Keratinocyte (primary cell): ENCODE results near the gene RAB7B. TPM values are rescaled to one million over a fixed set of nuclear protein-coding genes. Genes with fewer than 3 reads are reported as not detected.

Experiments used
- DNase-seq: peaks from one replicate; pipeline ENCODE4 v3.0.0-alpha.2; 2011; ENCODE audit warnings: low read depth, missing footprints, low spot score
- FAIRE-seq: peaks from 2 replicates; lab custom pipeline; 2011; peaks lifted over from hg19 to GRCh38; lab: Jason Lieb, UNC
- H2AFZ ChIP-seq: 2 replicates; pipeline ENCODE4 v1.6.0; 2012; ENCODE audit warnings: low read length, control low read depth, inconsistent platforms; ENCODE audit not compliant: control insufficient read depth
- H3K27ac ChIP-seq: 2 replicates; pipeline ENCODE4 v1.5.1; 2011; ENCODE audit warnings: low read length; ENCODE audit not compliant: control insufficient read depth, insufficient read depth
- H3K27me3 ChIP-seq: 3 replicates; pipeline ENCODE4 v1.6.0; 2011; ENCODE audit warnings: low read length; ENCODE audit not compliant: control insufficient read depth, insufficient read depth; ENCODE audit errors: extremely low read depth
- H3K36me3 ChIP-seq, 2 experiments: 2 replicates in 1 of 2; 3 replicates in 1 of 2; pipeline ENCODE4 v1.5.1; 2011; ENCODE audit warnings: low read length in 2 of 2, mild to moderate bottlenecking in 1 of 2; ENCODE audit not compliant: control insufficient read depth in 2 of 2, insufficient read depth in 2 of 2; ENCODE audit errors: extremely low read depth in 1 of 2
- H3K4me1 ChIP-seq: 3 replicates; pipeline ENCODE4 v1.5.1; 2011; ENCODE audit warnings: low read length; ENCODE audit not compliant: control insufficient read depth, insufficient read depth; ENCODE audit errors: extremely low read depth
- H3K4me2 ChIP-seq: 3 replicates; pipeline ENCODE4 v1.6.0; 2011; ENCODE audit warnings: low read depth, low read length; ENCODE audit not compliant: control insufficient read depth, insufficient read depth; ENCODE audit errors: extremely low read depth
- H3K4me3 ChIP-seq, 3 experiments: fragments of 200-600 bp in 1 of 3; sonication (generic) in 1 of 3; 2 replicates in 2 of 3; 3 replicates in 1 of 3; pipeline ENCODE4 v1.5.1; 2011 to 2016; ENCODE audit warnings: low read length in 3 of 3, mild to moderate bottlenecking in 3 of 3, control low read depth in 2 of 3, inconsistent platforms in 1 of 3, low read depth in 1 of 3, mixed read lengths in 1 of 3, mixed run types in 1 of 3, moderate library complexity in 1 of 3; ENCODE audit not compliant: control insufficient read depth in 2 of 3, insufficient read depth in 2 of 3; ENCODE audit errors: extremely low read depth in 1 of 3
- H3K79me2 ChIP-seq: 2 replicates; pipeline ENCODE4 v1.6.0; 2012; ENCODE audit warnings: low read length; ENCODE audit not compliant: control insufficient read depth, insufficient read depth
- H3K9ac ChIP-seq: 3 replicates; pipeline ENCODE4 v1.6.0; 2011; ENCODE audit warnings: low read length; ENCODE audit not compliant: control insufficient read depth, insufficient read depth; ENCODE audit errors: extremely low read depth
- H3K9me1 ChIP-seq: 3 replicates; pipeline ENCODE4 v1.6.0; 2011; ENCODE audit warnings: low read length; ENCODE audit not compliant: control insufficient read depth, insufficient read depth; ENCODE audit errors: extremely low read depth
- H3K9me3 ChIP-seq: 2 replicates; pipeline ENCODE4 v1.5.1; 2012; ENCODE audit warnings: low read depth, low read length; ENCODE audit not compliant: control insufficient read depth
- H4K20me1 ChIP-seq: 3 replicates; pipeline ENCODE4 v1.6.0; 2011; ENCODE audit warnings: low read length; ENCODE audit not compliant: control insufficient read depth, insufficient read depth; ENCODE audit errors: extremely low read depth
- CTCF ChIP-seq, 3 experiments: IDR thresholded peaks in 1 of 3; conservative IDR thresholded peaks in 1 of 3; optimal IDR thresholded peaks in 1 of 3; 2 replicates in 2 of 3; 3 replicates in 1 of 3; pipeline versions ENCODE3 to v1.5.1; 2011; ENCODE audit warnings: low read length in 3 of 3, mild to moderate bottlenecking in 3 of 3, moderate library complexity in 2 of 3, control low read depth in 1 of 3, inconsistent platforms in 1 of 3; ENCODE audit not compliant: insufficient read depth in 2 of 3; ENCODE audit errors: extremely low read depth in 1 of 3
- EZH2 ChIP-seq: IDR thresholded peaks from one replicate; pipeline ENCODE4 v1.6.1; 2012; ENCODE audit warnings: inconsistent platforms, mild to moderate bottlenecking, low read length, moderate library complexity
- dilution Hi-C: fragments of 300-500 bp; cut with MboI; formaldehyde crosslinking; loops from one replicate; pipeline ENCODE4 v1.7.0; 2020; ENCODE audit warnings: low sequenced_read_pairs; ENCODE audit not compliant: extremely low pct_ligation_motif_present
- polyA plus RNA-seq, 5 experiments: library from polyadenylated mRNA; depleted of rRNA in 3 of 5; stranded (reverse) in 3 of 5; stranded (forward) in 1 of 5; unstranded in 1 of 5; fragments of >200 nt; gene quantifications; 1 replicate in 1 of 5; 2 replicates in 3 of 5; 3 replicates in 1 of 5; pipeline versions ENCODE4 v1.2.1 to v1.2.3, GENCODE V29; 2011 to 2012; ENCODE audit warnings: missing spikeins in 2 of 5, low read depth in 1 of 5, low replicate concordance in 1 of 5

The RAB7B gene
- polyA plus RNA-seq, 1 donor (not counting 4 experiments of a cell fraction or from before 2014, with no cell fraction given), result 47.8 TPM

GRCh38 chr1:205949753-205950152 lies 53.4 kb downstream of the RAB7B start:
- no peaks in the 10 kb centered on the region for H4K20me1 ChIP-seq
- H3K4me1 ChIP-seq, result peaks cover 25% of the 10 kb centered on the region
- H3K36me3 ChIP-seq, result no peaks in the 10 kb centered on the region
- no peaks in the 10 kb centered on the region for H3K79me2 ChIP-seq
- FAIRE-seq, result no peak
- no peak overlapping the region for H3K4me2 ChIP-seq
- no peak overlapping the region for H3K27ac ChIP-seq
- no peak overlapping the region for H2AFZ ChIP-seq
- H3K9ac ChIP-seq, result no peak overlapping the region
- DNase-seq, result no peak
- TF ChIP-seq CTCF (optimal IDR thresholded peaks at IDR 0.05 in 1 of 3, IDR thresholded peaks at IDR 0.05 in 1 of 3, conservative IDR thresholded peaks at IDR 0.05 in 1 of 3; ENCODE audit: extremely low read depth in 1 of 3, insufficient read depth in 2 of 3, low read length in 3 of 3), result no peak
- TF ChIP-seq EZH2, result no peak
- no peak overlapping the region for H3K4me3 ChIP-seq
- dilution Hi-C loops, result no loop called here
- no peaks in the 10 kb centered on the region for H3K9me3 ChIP-seq
- peaks cover 2% of the 10 kb centered on the region for H3K9me1 ChIP-seq
- peaks cover 43% of the 10 kb centered on the region for H3K27me3 ChIP-seq

- DNase-seq (no peak), FAIRE-seq (no peak)
- H3K36me3 ChIP-seq, result no peaks in the 10 kb centered on the region
- no peak for TF ChIP-seq CTCF (optimal IDR thresholded peaks at IDR 0.05 in 1 of 3, IDR thresholded peaks at IDR 0.05 in 1 of 3, conservative IDR thresholded peaks at IDR 0.05 in 1 of 3; ENCODE audit: extremely low read depth in 1 of 3, insufficient read depth in 2 of 3, low read length in 3 of 3)
- TF ChIP-seq EZH2, result no peak
- no peaks in the 10 kb centered on the region for H4K20me1 ChIP-seq
- H3K9ac ChIP-seq, result no peak overlapping the region
- no peak overlapping the region for H3K27ac ChIP-seq
- peaks cover 49% of the 10 kb centered on the region for H3K27me3 ChIP-seq
- dilution Hi-C loops, result no loop called here
- H3K4me1 ChIP-seq, result peaks cover 25% of the 10 kb centered on the region
- H2AFZ ChIP-seq, result no peak overlapping the region
- H3K4me3 ChIP-seq, result no peak overlapping the region
- H3K9me1 ChIP-seq, result peaks cover 2% of the 10 kb centered on the region
- no peaks in the 10 kb centered on the region for H3K9me3 ChIP-seq
- H3K79me2 ChIP-seq, result no peaks in the 10 kb centered on the region
- H3K4me2 ChIP-seq, result no peak overlapping the region
These were observed 54.3 kb downstream of the RAB7B start for GRCh38 chr1:205948886-205949285.
